Measurements from ENCODE around the gene UBXN11. TPM values are rescaled to one million over a fixed set of nuclear protein-coding genes. Genes with fewer than 3 reads are reported as not detected.

UBXN11 gene
- total RNA-seq, 1 donor from 2014 or later: 12.8 TPM

DNA sequence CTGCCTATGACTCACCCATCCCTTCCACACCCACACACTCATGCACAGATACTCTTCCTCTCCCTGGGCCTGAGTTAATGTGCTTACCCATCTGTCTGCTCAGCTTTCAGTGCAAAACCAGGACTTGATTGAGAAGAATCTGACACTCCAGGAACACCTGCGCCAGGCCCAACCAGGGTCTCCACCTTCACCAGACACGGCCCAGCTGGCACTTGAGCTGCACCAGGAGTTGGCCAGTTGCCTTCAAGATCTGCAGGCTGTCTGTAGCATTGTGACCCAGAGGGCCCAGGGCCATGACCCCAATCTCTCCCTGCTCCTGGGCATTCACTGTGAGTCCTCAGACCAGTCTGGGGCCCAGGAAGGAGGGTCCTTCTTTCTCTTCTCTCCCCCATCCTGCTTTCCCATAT, 30.0 kb downstream of the UBXN11 start:
- TF ChIP-seq CTCF (IDR thresholded peaks at IDR 0.05; ENCODE audit: insufficient read depth, low read depth, low read length) (no peak), EZH2 (IDR thresholded peaks at IDR 0.05; ENCODE audit: insufficient read depth, low read length) (no peak)
- H3K4me3 Mint-ChIP-seq (ENCODE audit: unreplicated experiment): no peak overlapping the region
- FAIRE-seq: no peak

GRCh38 chr1:26275580-26276431, 30.6 kb downstream of the UBXN11 start:
- H2AFZ ChIP-seq (ENCODE audit: low read depth, low read length): peak overlapping the region; percentile 39
- H3K27me3 Mint-ChIP-seq (ENCODE audit: low read depth, unreplicated experiment): no peaks in the 10 kb centered on the region
- no peaks in the 10 kb centered on the region for H3K9me3 ChIP-seq (ENCODE audit: insufficient read depth, low read depth, low read length)
- peaks cover 17% of the 10 kb centered on the region for H3K36me3 ChIP-seq (ENCODE audit: insufficient read depth, low read length)
- peak overlapping the region; percentile 77 for H3K4me2 ChIP-seq (ENCODE audit: low read length)
- FAIRE-seq: peak; percentile 66
- peak overlapping the region; percentile 42 for H3K4me3 Mint-ChIP-seq (ENCODE audit: unreplicated experiment)
- H3K9ac ChIP-seq (ENCODE audit: low read length): peak overlapping the region; percentile 58
- no peaks in the 10 kb centered on the region for H3K9me3 Mint-ChIP-seq (ENCODE audit: unreplicated experiment)
- peaks cover 20% of the 10 kb centered on the region for H3K36me3 Mint-ChIP-seq (ENCODE audit: low read depth, unreplicated experiment)
- H3K27ac Mint-ChIP-seq (ENCODE audit: unreplicated experiment): peak overlapping the region; percentile 79
- peak overlapping the region; percentile 74 for H3K27ac ChIP-seq (ENCODE audit: low read depth, low read length)
- H4K20me1 ChIP-seq (ENCODE audit: insufficient read depth, low read length): peaks cover 8% of the 10 kb centered on the region
- H3K4me1 Mint-ChIP-seq (ENCODE audit: low read depth, unreplicated experiment): peaks cover 45% of the 10 kb centered on the region
- H3K27me3 ChIP-seq (ENCODE audit: insufficient read depth, low read length): no peaks in the 10 kb centered on the region
- peaks cover 50% of the 10 kb centered on the region for H3K4me1 ChIP-seq (ENCODE audit: insufficient read depth, low read length)
- H3K79me2 ChIP-seq (ENCODE audit: insufficient read depth, low read length): peaks cover 18% of the 10 kb centered on the region
- peak; percentile 96 for DNase-seq (ENCODE audit: low read depth)
- TF ChIP-seq CTCF (IDR thresholded peaks at IDR 0.05; ENCODE audit: insufficient read depth, low read depth, low read length) (peak; percentile 63), EZH2 (IDR thresholded peaks at IDR 0.05; ENCODE audit: insufficient read depth, low read length) (no peak)
- no peak overlapping the region for H3K4me3 ChIP-seq (ENCODE audit: insufficient read depth, low read depth, low read length)

More for the DNA sequence above, 30.0 kb downstream of the UBXN11 start:
- Histone ChIP-seq H4K20me1 (ENCODE audit: insufficient read depth, low read length) (peaks cover 14% of the 10 kb centered on the region), H3K4me2 (ENCODE audit: low read length) (peak overlapping the region; percentile 77), H3K27ac (ENCODE audit: low read depth, low read length) (peak overlapping the region; percentile 74), H3K79me2 (ENCODE audit: insufficient read depth, low read length) (peaks cover 24% of the 10 kb centered on the region), H2AFZ (ENCODE audit: low read depth, low read length) (no peak overlapping the region), H3K9ac (ENCODE audit: low read length) (peak overlapping the region; percentile 58), H3K27me3 (ENCODE audit: insufficient read depth, low read length) (no peaks in the 10 kb centered on the region), H3K4me1 (ENCODE audit: insufficient read depth, low read length) (peaks cover 56% of the 10 kb centered on the region), H3K4me3 (ENCODE audit: insufficient read depth, low read depth, low read length) (peak overlapping the region; percentile 13), H3K9me3 (ENCODE audit: insufficient read depth, low read depth, low read length) (no peaks in the 10 kb centered on the region), H3K36me3 (ENCODE audit: insufficient read depth, low read length) (peaks cover 17% of the 10 kb centered on the region)
- Mint-ChIP-seq H3K27ac (ENCODE audit: unreplicated experiment) (peak overlapping the region; percentile 79), H3K9me3 (ENCODE audit: unreplicated experiment) (no peaks in the 10 kb centered on the region), H3K36me3 (ENCODE audit: low read depth, unreplicated experiment) (peaks cover 17% of the 10 kb centered on the region), H3K27me3 (ENCODE audit: low read depth, unreplicated experiment) (no peaks in the 10 kb centered on the region), H3K4me1 (ENCODE audit: low read depth, unreplicated experiment) (peaks cover 51% of the 10 kb centered on the region)
- no peak for DNase-seq (ENCODE audit: low read depth)

Data from astrocyte (in vitro differentiated cells and primary cell).